OCI-LY1 (cell line): ENCODE results near the gene OTUB1.

ENCODE experiments used
- CTCF ChIP-seq: fragments of 200-600 bp; sonication (generic), shearing (Covaris generic); IDR thresholded peaks from 2 replicates; pipeline ENCODE4 v1.5.1; 2017; ENCODE audit warnings: mild to moderate bottlenecking, antibody characterized with exemption, low read length, moderate library complexity, mixed read lengths
- EZH2 ChIP-seq: fragments of 200-600 bp; sonication (generic), shearing (Covaris generic); IDR thresholded peaks from 2 replicates; pipeline ENCODE4 v1.8.0; 2017; ENCODE audit warnings: borderline replicate concordance, mixed run types, mild to moderate bottlenecking, antibody characterized with exemption, low read length, moderate library complexity, mixed read lengths

- no peak for TF ChIP-seq CTCF
- no peak for TF ChIP-seq EZH2
Observed at GRCh38 chr11:64008283-64008913, 22.2 kb downstream of the OTUB1 start.
